Trophoblast cell (in vitro differentiated cells and primary cell): Measurements from ENCODE around the gene ZKSCAN2.

Experiments used
- DNase-seq, 2 donors: peaks; one replicate each; pipeline ENCODE4 v3.0.0-alpha.2; 2016
- H2AFZ ChIP-seq: 2 replicates; pipeline ENCODE4 v1.6.1; 2013; ENCODE audit warnings: low read length, moderate library complexity, mild to moderate bottlenecking; ENCODE audit not compliant: insufficient read depth, poor library complexity
- H2AK5ac ChIP-seq: 2 replicates; pipeline ENCODE4 v1.6.1; 2013; ENCODE audit warnings: mild to moderate bottlenecking, low read length
- H2BK120ac ChIP-seq: 2 replicates; pipeline ENCODE4 v1.6.1; 2013; ENCODE audit warnings: low read length, mild to moderate bottlenecking, moderate library complexity; ENCODE audit not compliant: insufficient read depth, poor library complexity
- H2BK12ac ChIP-seq: 2 replicates; pipeline ENCODE4 v1.6.1; 2013; ENCODE audit warnings: mild to moderate bottlenecking, low read length, moderate library complexity
- H2BK5ac ChIP-seq: 2 replicates; pipeline ENCODE4 v1.6.1; 2013; ENCODE audit warnings: low read length, low read depth, moderate library complexity, mild to moderate bottlenecking; ENCODE audit not compliant: poor library complexity
- H3K14ac ChIP-seq: 2 replicates; pipeline ENCODE4 v1.6.1; 2013; ENCODE audit warnings: mild to moderate bottlenecking, low read length
- H3K18ac ChIP-seq: 2 replicates; pipeline ENCODE4 v1.6.1; 2013; ENCODE audit warnings: mild to moderate bottlenecking, low read length
- H3K23ac ChIP-seq: 2 replicates; pipeline ENCODE4 v1.6.1; 2013; ENCODE audit warnings: low read length
- H3K27ac ChIP-seq: 2 replicates; pipeline ENCODE4 v1.5.1; 2013; ENCODE audit warnings: low read depth, mild to moderate bottlenecking, inconsistent platforms, low read length, moderate library complexity
- H3K27me3 ChIP-seq: 2 replicates; pipeline ENCODE4 v1.6.1; 2013; ENCODE audit warnings: inconsistent platforms, mild to moderate bottlenecking, low read length, moderate library complexity; ENCODE audit not compliant: insufficient read depth
- H3K36me3 ChIP-seq, 2 experiments: 1 replicate in 1 of 2; 2 replicates in 1 of 2; pipeline ENCODE4 v1.6.1; 2013; ENCODE audit warnings: low read length in 2 of 2, mild to moderate bottlenecking in 2 of 2, moderate library complexity in 1 of 2; ENCODE audit not compliant: insufficient read depth in 2 of 2, control insufficient read depth in 1 of 2
- H3K4ac ChIP-seq: 2 replicates; pipeline ENCODE4 v1.6.1; 2013; ENCODE audit warnings: low read depth, mild to moderate bottlenecking, low read length, moderate library complexity
- H3K4me1 ChIP-seq, 2 experiments: 1 replicate in 1 of 2; 2 replicates in 1 of 2; pipeline ENCODE4 v1.6.1; 2013; ENCODE audit warnings: low read length in 2 of 2, mild to moderate bottlenecking in 2 of 2, moderate library complexity in 1 of 2; ENCODE audit not compliant: insufficient read depth in 2 of 2, control insufficient read depth in 1 of 2
- H3K4me2 ChIP-seq: 2 replicates; pipeline ENCODE4 v1.6.1; 2013; ENCODE audit warnings: inconsistent platforms, mild to moderate bottlenecking, low read length, moderate library complexity
- H3K4me3 ChIP-seq: 2 replicates; pipeline ENCODE4 v1.5.1; 2013; ENCODE audit warnings: mild to moderate bottlenecking, low read depth, low read length, inconsistent platforms
- H3K79me1 ChIP-seq: one replicate; pipeline ENCODE4 v1.6.1; 2013; ENCODE audit warnings: low read length
- H3K79me2 ChIP-seq: 2 replicates; pipeline ENCODE4 v1.6.1; 2013; ENCODE audit warnings: low read length, mild to moderate bottlenecking; ENCODE audit not compliant: control insufficient read depth, insufficient read depth, poor library complexity
- H3K9ac ChIP-seq: 2 replicates; pipeline ENCODE4 v1.6.1; 2013; ENCODE audit warnings: mild to moderate bottlenecking, low read length
- H3K9me3 ChIP-seq: 2 replicates; pipeline ENCODE4 v1.6.1; 2013; ENCODE audit warnings: low read depth, mild to moderate bottlenecking, control low read depth, inconsistent platforms, low read length; ENCODE audit not compliant: insufficient read depth
- H4K12ac ChIP-seq: 2 replicates; pipeline ENCODE4 v1.6.1; 2013; ENCODE audit warnings: low read depth, mild to moderate bottlenecking, low read length, moderate library complexity
- H4K8ac ChIP-seq: 2 replicates; pipeline ENCODE4 v1.6.1; 2013; ENCODE audit warnings: low read depth, mild to moderate bottlenecking, low read length, moderate library complexity
- H4K91ac ChIP-seq: one replicate; pipeline ENCODE4 v1.6.1; 2013; ENCODE audit warnings: low read depth, mild to moderate bottlenecking, low read length, moderate library complexity
- WGBS: extraction: QIAGEN DNeasy Blood & Tissue Kit; methylation state at CpG from one replicate; pipeline ENCODE4 v1.1.7; 2013; ENCODE audit warnings: missing lambda C conversion rate; ENCODE audit not compliant: insufficient read length, insufficient coverage; ENCODE audit errors: extremely low coverage; 5-methylcytosine and 5-hydroxymethylcytosine counted together

ZKSCAN2 gene

GRCh38 chr16:25260416-25260815, 2.8 kb upstream of the ZKSCAN2 start:
- H3K27me3 ChIP-seq: no peaks in the 10 kb centered on the region
- no CpG with 5 or more reads among the region's 5 CpGs for WGBS
- peaks cover 2 to 4% of the 10 kb centered on the region in 2 experiments for H3K36me3 ChIP-seq
- no peak overlapping the region for H4K8ac ChIP-seq
- no peak overlapping the region for H3K9ac ChIP-seq
- H2AK5ac ChIP-seq: no peak overlapping the region
- H4K91ac ChIP-seq: no peak overlapping the region
- no peak overlapping the region for H2BK12ac ChIP-seq
- H4K12ac ChIP-seq: no peak overlapping the region
- peaks cover 4 to 9% of the 10 kb centered on the region in 2 experiments for H3K4me1 ChIP-seq
- peaks cover 12% of the 10 kb centered on the region for H3K79me2 ChIP-seq
- H3K23ac ChIP-seq: no peak overlapping the region
- H3K79me1 ChIP-seq: peaks cover 19% of the 10 kb centered on the region
- no peak overlapping the region for H2AFZ ChIP-seq
- no peak overlapping the region for H3K18ac ChIP-seq
- no peak overlapping the region for H3K4me3 ChIP-seq
- no peak overlapping the region for H3K14ac ChIP-seq
- DNase-seq: peak; percentile 66 to 79
- H3K9me3 ChIP-seq: no peaks in the 10 kb centered on the region
- peak overlapping the region; percentile 11 for H3K27ac ChIP-seq
- no peak overlapping the region for H2BK120ac ChIP-seq
- no peak overlapping the region for H3K4me2 ChIP-seq
- H2BK5ac ChIP-seq: no peak overlapping the region
- H3K4ac ChIP-seq: no peak overlapping the region

- Histone ChIP-seq H3K27me3 (no peaks in the 10 kb centered on the region), H2BK120ac (no peak overlapping the region), H3K14ac (no peak overlapping the region), H3K4me3 (peak overlapping the region; percentile 25), H4K91ac (no peak overlapping the region), H3K23ac (no peak overlapping the region), H3K4me2 (peak overlapping the region; percentile 80), H3K79me2 (peaks cover 12% of the 10 kb centered on the region), H2AFZ (peak overlapping the region; percentile 95), H3K36me3 (peaks cover 3 to 10% of the 10 kb centered on the region in 2 experiments), H3K18ac (no peak overlapping the region), H3K27ac (peak overlapping the region; percentile 99), H2BK12ac (no peak overlapping the region), H3K9ac (no peak overlapping the region), H2BK5ac (no peak overlapping the region), H3K4me1 (peaks cover 4 to 9% of the 10 kb centered on the region in 2 experiments), H3K9me3 (no peaks in the 10 kb centered on the region), H3K79me1 (peaks cover 19% of the 10 kb centered on the region), H4K12ac (no peak overlapping the region), H3K4ac (peak overlapping the region; percentile 91), H2AK5ac (no peak overlapping the region), H4K8ac (no peak overlapping the region)
- WGBS: no CpG with 5 or more reads among the region's 4 CpGs
- DNase-seq: no peak
These were observed 1.2 kb upstream of the ZKSCAN2 start for GRCh38 chr16:25258861-25259179.

DNA sequence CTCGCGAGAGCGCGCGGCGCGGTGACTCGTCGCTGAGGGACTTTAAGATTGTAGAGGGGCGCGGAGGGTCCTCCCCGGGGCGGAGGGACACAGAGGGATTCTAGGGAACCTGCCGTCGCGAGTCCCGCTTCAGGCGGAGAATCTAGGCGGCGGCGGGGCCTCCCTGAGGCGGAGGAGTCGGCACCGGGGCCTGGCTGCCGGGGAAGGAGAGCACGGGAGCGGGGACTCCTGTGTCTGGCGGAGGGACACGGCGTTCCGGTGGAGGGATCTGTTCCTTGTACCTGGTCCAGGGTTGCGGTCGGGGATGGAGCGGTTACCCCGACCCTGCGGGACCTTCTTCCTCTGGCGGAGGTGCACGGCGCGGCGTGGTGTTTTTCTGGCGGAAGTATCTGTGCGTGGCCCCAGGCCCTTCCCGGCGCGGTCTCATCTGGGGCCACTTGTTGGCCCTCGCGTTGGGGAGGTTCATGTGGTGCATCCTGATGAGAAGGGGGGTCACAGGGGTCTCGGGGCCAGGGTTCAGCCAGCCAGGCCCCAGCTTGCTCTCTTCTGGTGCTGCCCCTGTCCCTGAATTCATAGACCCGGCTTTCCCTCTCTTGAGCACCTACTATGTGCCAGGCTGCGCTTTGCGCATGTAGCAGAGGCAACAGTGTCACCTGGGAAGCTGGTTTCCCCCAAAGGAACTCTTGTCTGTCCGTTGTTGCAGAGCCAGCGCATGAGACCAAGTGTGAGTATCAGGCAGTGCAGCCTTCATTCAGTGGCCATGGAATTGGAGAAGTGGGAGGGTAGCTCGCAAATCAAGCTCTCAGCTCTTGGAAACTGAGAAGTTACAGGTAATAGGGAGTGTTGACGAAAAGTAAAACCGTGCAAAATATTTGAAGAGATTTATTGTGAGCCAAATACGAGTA, 563 bp upstream of the ZKSCAN2 start:
- H2BK12ac ChIP-seq: no peak overlapping the region
- H3K27ac ChIP-seq: peak overlapping the region; percentile 99
- H3K36me3 ChIP-seq: peaks cover 2 to 13% of the 10 kb centered on the region in 2 experiments
- H2AK5ac ChIP-seq: peak overlapping the region; percentile 64
- H3K79me1 ChIP-seq: peaks cover 19% of the 10 kb centered on the region
- peaks cover 4 to 9% of the 10 kb centered on the region in 2 experiments for H3K4me1 ChIP-seq
- H4K91ac ChIP-seq: peak overlapping the region; percentile 91
- peak overlapping the region; percentile 95 for H2AFZ ChIP-seq
- H4K8ac ChIP-seq: peak overlapping the region; percentile 97
- H4K12ac ChIP-seq: peak overlapping the region; percentile 84
- H3K9me3 ChIP-seq: no peaks in the 10 kb centered on the region
- peak overlapping the region; percentile 96 for H3K14ac ChIP-seq
- H3K27me3 ChIP-seq: no peaks in the 10 kb centered on the region
- peak overlapping the region; percentile 90 for H3K4me3 ChIP-seq
- H2BK5ac ChIP-seq: peak overlapping the region; percentile 99
- peaks cover 12% of the 10 kb centered on the region for H3K79me2 ChIP-seq
- H3K4ac ChIP-seq: peak overlapping the region; percentile 93
- DNase-seq: peak; percentile 61 to 83
- WGBS: no CpG with 5 or more reads among the region's 58 CpGs
- H3K4me2 ChIP-seq: peak overlapping the region; percentile 80
- H3K9ac ChIP-seq: peak overlapping the region; percentile 80
- peak overlapping the region; percentile 94 for H2BK120ac ChIP-seq
- peak overlapping the region; percentile 93 for H3K18ac ChIP-seq
- H3K23ac ChIP-seq: no peak overlapping the region

- DNase-seq: peak in 1 of 2 donors; percentile 19
- Histone ChIP-seq H3K9ac (peak overlapping the region; percentile 72), H3K14ac (peak overlapping the region; percentile 32), H3K79me1 (peaks cover 19% of the 10 kb centered on the region), H2AFZ (peak overlapping the region; percentile 15), H3K79me2 (peaks cover 12% of the 10 kb centered on the region), H3K4me2 (peak overlapping the region; percentile 80), H3K4me1 (peaks cover 4 to 9% of the 10 kb centered on the region in 2 experiments), H3K27ac (peak overlapping the region; percentile 30), H3K23ac (no peak overlapping the region), H4K8ac (peak overlapping the region; percentile 95), H3K18ac (peak overlapping the region; percentile 1), H2BK5ac (no peak overlapping the region), H3K36me3 (peaks cover 6 to 22% of the 10 kb centered on the region in 2 experiments), H4K12ac (peak overlapping the region; percentile 55), H3K27me3 (no peaks in the 10 kb centered on the region), H3K4ac (no peak overlapping the region), H2AK5ac (no peak overlapping the region), H2BK120ac (no peak overlapping the region), H2BK12ac (no peak overlapping the region), H3K9me3 (no peaks in the 10 kb centered on the region), H3K4me3 (peak overlapping the region; percentile 90), H4K91ac (no peak overlapping the region)
- no CpG with 5 or more reads among the region's 24 CpGs for WGBS
These were observed 763 bp downstream of the ZKSCAN2 start for GRCh38 chr16:25256695-25257469.
